ENCODE measurements around the gene GMDS.

Gene GMDS

GRCh38 chr6:2173203-2173961 is 72.0 kb downstream of the GMDS start:
- no peak for DNase-seq

GRCh38 chr6:2171728-2172127 is 73.7 kb downstream of the GMDS start:
- no peak for DNase-seq

- no peak for DNase-seq
Measured at GRCh38 chr6:2168480-2168879, 76.9 kb downstream of the GMDS start.

GRCh38 chr6:2166717-2167116 is 78.7 kb downstream of the GMDS start:
- DNase-seq: no peak

GRCh38 chr6:2165286-2165685 is 80.1 kb downstream of the GMDS start:
- DNase-seq: no peak

- no peak for DNase-seq
Measured at GRCh38 chr6:2164481-2164880, 80.9 kb downstream of the GMDS start.

- no peak for DNase-seq
Measured at GRCh38 chr6:2162079-2162445, 83.3 kb downstream of the GMDS start.

- DNase-seq: no peak
Measured at GRCh38 chr6:2158596-2159271, 86.7 kb downstream of the GMDS start.

GRCh38 chr6:2157441-2158127 is 87.8 kb downstream of the GMDS start:
- no peak for DNase-seq

- no peak for DNase-seq
Measured at GRCh38 chr6:2155206-2155605, 90.2 kb downstream of the GMDS start.

GRCh38 chr6:2149361-2150006 is 95.9 kb downstream of the GMDS start:
- no peak for DNase-seq

- no peak for DNase-seq
Measured at GRCh38 chr6:2148748-2149147, 96.7 kb downstream of the GMDS start.

GRCh38 chr6:2147766-2148448 is 97.5 kb downstream of the GMDS start:
- DNase-seq: no peak

GRCh38 chr6:2147261-2147660 is 98.1 kb downstream of the GMDS start:
- no peak for DNase-seq

- DNase-seq: no peak
Measured at GRCh38 chr6:2144210-2144609, 101.2 kb downstream of the GMDS start.

GRCh38 chr6:2141644-2142290 is 103.6 kb downstream of the GMDS start:
- DNase-seq: no peak

GRCh38 chr6:2140438-2141128 is 104.8 kb downstream of the GMDS start:
- no peak for DNase-seq

- DNase-seq: no peak
Measured at GRCh38 chr6:2135401-2135800, 110.0 kb downstream of the GMDS start.

GRCh38 chr6:2134554-2134953 is 110.9 kb downstream of the GMDS start:
- no peak for DNase-seq

GRCh38 chr6:2133716-2134310 is 111.6 kb downstream of the GMDS start:
- DNase-seq: no peak

- DNase-seq: no peak
Measured at GRCh38 chr6:2132916-2133315, 112.5 kb downstream of the GMDS start.
